ENCODE results near the gene NT5DC2. TPM values are rescaled to one million over a fixed set of nuclear protein-coding genes. Genes with fewer than 3 reads are reported as not detected.

The NT5DC2 gene
- total and polyA plus RNA-seq, 12 donors: 48.6 to 384 (median 89.1) TPM

- intact Hi-C loops (cut with DNase I): loop anchor here in 1 of 2 donors (5.0 kb wide), 1 partner anchor 34 kb away; no protein-coding TSS in a partner anchor
- no peaks in the 10 kb centered on the region for H3K27me3 ChIP-seq
- H3K27ac ChIP-seq: peak overlapping the region in 1 of 5 donors; percentile 85
- DNase-seq: no peak
- H3K4me1 ChIP-seq (replicated peaks in 1 of 2): peaks cover 40 to 67% of the 10 kb centered on the region in 2 donors
- no peaks in the 10 kb centered on the region for H3K9me3 ChIP-seq (replicated peaks in 1 of 3)
- TF ChIP-seq POLR2A (IDR thresholded peaks at IDR 0.05) (no peak), CTCF (IDR thresholded peaks at IDR 0.05) (no peak)
- H3K4me3 ChIP-seq: no peak overlapping the region
- peaks cover 0 to 75% of the 10 kb centered on the region in 2 donors for H3K36me3 ChIP-seq (replicated peaks in 1 of 2)
- 94 to 96% (median 95%) methylated on average over 40 to 59 of the region's 59 CpGs for WGBS, 4 donors
Observed at GRCh38 chr3:52487788-52488691, 45.6 kb downstream of the NT5DC2 start.

GRCh38 chr3:52487050-52487787, 46.4 kb downstream of the NT5DC2 start:
- 86 to 93% (median 88%) methylated on average over 27 to 31 of the region's 31 CpGs for WGBS, 4 donors
- intact Hi-C loops (cut with DNase I): loop anchor here in 1 of 2 donors (5.0 kb wide), 1 partner anchor 35 kb away; no protein-coding TSS in a partner anchor
- Histone ChIP-seq H3K27me3 (no peaks in the 10 kb centered on the region), H3K4me3 (no peak overlapping the region), H3K27ac (peak overlapping the region in 2 of 5 donors; percentile 17 to 43), H3K4me1 (replicated peaks in 1 of 2) (peaks cover 38 to 64% of the 10 kb centered on the region in 2 donors), H3K9me3 (replicated peaks in 1 of 3) (no peaks in the 10 kb centered on the region), H3K36me3 (replicated peaks in 1 of 2) (peaks cover 0 to 75% of the 10 kb centered on the region in 2 donors)
- TF ChIP-seq POLR2A (IDR thresholded peaks at IDR 0.05) (no peak), CTCF (IDR thresholded peaks at IDR 0.05) (no peak)
- no peak for DNase-seq

- intact Hi-C loops (cut with DNase I): loop anchor here in 1 of 2 donors (5.0 kb wide), 1 partner anchor 37 kb away; no protein-coding TSS in a partner anchor
- Histone ChIP-seq H3K27ac (peak overlapping the region in 4 of 5 donors; percentile 64 to 94 (median 82)), H3K36me3 (replicated peaks in 1 of 2) (peaks cover 0 to 75% of the 10 kb centered on the region in 2 donors), H3K4me1 (replicated peaks in 1 of 2) (peaks cover 34 to 62% of the 10 kb centered on the region in 2 donors), H3K9me3 (replicated peaks in 1 of 3) (no peaks in the 10 kb centered on the region), H3K4me3 (no peak overlapping the region), H3K27me3 (no peaks in the 10 kb centered on the region)
- peak in 5 of 7 donors; percentile 64 to 71 (median 68) for DNase-seq
- no peak for TF ChIP-seq POLR2A (IDR thresholded peaks at IDR 0.05)
- TF ChIP-seq CTCF (IDR thresholded peaks at IDR 0.05): no peak
- WGBS, 4 donors: 55 to 63% (median 59%) methylated on average over 7 to 10 of the region's 10 CpGs
Observed at GRCh38 chr3:52484680-52485461, 48.8 kb downstream of the NT5DC2 start.

Measured in adrenal gland (tissue), 12 donors.